ENCODE data around the gene TOP3B.

DNA sequence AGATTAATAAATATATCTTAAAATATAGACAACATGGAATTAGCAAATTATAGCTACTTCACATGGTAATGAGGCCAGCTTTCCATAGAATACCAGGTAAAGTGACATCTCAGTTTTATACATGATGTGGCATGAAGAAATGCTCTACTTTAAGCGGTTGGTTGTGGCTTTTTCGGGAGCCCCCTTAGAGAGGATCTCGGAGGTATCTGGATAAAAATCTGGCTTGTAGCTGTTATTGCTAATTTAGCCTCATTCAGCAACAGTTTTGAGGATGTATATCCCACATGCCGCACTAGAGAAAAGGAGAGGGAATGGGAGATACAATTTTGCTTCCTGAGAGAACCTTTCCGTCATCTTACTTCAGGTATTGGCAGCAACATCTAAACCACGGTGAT lies 24.0 kb upstream of the TOP3B start:
- TF ChIP-seq CTCF (IDR thresholded peaks at IDR 0.05) (no peak), POLR2AphosphoS5 (IDR thresholded peaks at IDR 0.05) (no peak), EP300 (IDR thresholded peaks at IDR 0.05; ENCODE audit: low read depth) (no peak)

All from transverse colon (tissue), 4 donors.